Measurements from ENCODE around the gene MRPL55.

Gene MRPL55

GRCh38 chr1:228070173-228070572 lies 38.9 kb downstream of the MRPL55 start:
- no peak for DNase-seq (ENCODE audit: low spot score)

GRCh38 chr1:228068359-228068758 lies 40.7 kb downstream of the MRPL55 start:
- no peak for DNase-seq (ENCODE audit: low spot score)

GRCh38 chr1:228066891-228067654 lies 42.0 kb downstream of the MRPL55 start:
- no peak for DNase-seq (ENCODE audit: low spot score)

- DNase-seq (ENCODE audit: low spot score) = no peak
Observed at GRCh38 chr1:228066416-228066815, 42.7 kb downstream of the MRPL55 start.

GRCh38 chr1:228065543-228066347 lies 43.4 kb downstream of the MRPL55 start:
- no peak for DNase-seq (ENCODE audit: low spot score)

GRCh38 chr1:228064741-228065542 lies 44.2 kb downstream of the MRPL55 start:
- DNase-seq (ENCODE audit: low spot score) = no peak

- DNase-seq (ENCODE audit: low spot score) = no peak
Observed at GRCh38 chr1:228064296-228064695, 44.8 kb downstream of the MRPL55 start.

GRCh38 chr1:228063251-228064191 lies 45.6 kb downstream of the MRPL55 start:
- DNase-seq (ENCODE audit: low spot score) = no peak

- no peak for DNase-seq (ENCODE audit: low spot score)
Observed at GRCh38 chr1:228062812-228063211, 46.3 kb downstream of the MRPL55 start.

- no peak for DNase-seq (ENCODE audit: low spot score)
Observed at GRCh38 chr1:228062085-228062791, 46.9 kb downstream of the MRPL55 start.

GRCh38 chr1:228061411-228062084 lies 47.6 kb downstream of the MRPL55 start:
- DNase-seq (ENCODE audit: low spot score) = no peak

GRCh38 chr1:228060458-228061190 lies 48.5 kb downstream of the MRPL55 start:
- DNase-seq (ENCODE audit: low spot score) = peak; percentile 14

GRCh38 chr1:228059634-228060457 lies 49.3 kb downstream of the MRPL55 start:
- no peak for DNase-seq (ENCODE audit: low spot score)

GRCh38 chr1:228058949-228059633 lies 50.0 kb downstream of the MRPL55 start:
- DNase-seq (ENCODE audit: low spot score) = no peak

- no peak for DNase-seq (ENCODE audit: low spot score)
Observed at GRCh38 chr1:228058172-228058948, 50.7 kb downstream of the MRPL55 start.

Measured in kidney capillary endothelial cell (primary cell).